H1 (cell line): Measurements from ENCODE around the gene UBE2Q2.
"Not testable (repeated sequence)": the region's sequence is repeated elsewhere in the genome, so short reads cannot be mapped to it uniquely, and the experiment has no call there.

Source experiments
- ATF3 ChIP-seq: IDR thresholded peaks from 2 replicates; pipeline ENCODE4 v1.6.1; 2011; ENCODE audit warnings: low read depth, mild to moderate bottlenecking, low read length; ENCODE audit not compliant: insufficient read depth
- CTCF ChIP-seq, 3 experiments: IDR thresholded peaks; 1 replicate in 2 of 3; 2 replicates in 1 of 3; pipeline versions ENCODE4 v1.5.1 to v1.6.1; 2011; ENCODE audit warnings: low read length in 3 of 3, mild to moderate bottlenecking in 3 of 3, inconsistent platforms in 2 of 3, low read depth in 1 of 3, moderate library complexity in 1 of 3; ENCODE audit not compliant: insufficient read depth in 1 of 3; ENCODE audit errors: control extremely low read depth in 1 of 3
- EZH2 ChIP-seq: fragments of 200-600 bp; sonication (generic); IDR thresholded peaks from 2 replicates; pipeline ENCODE4 v1.7.1; 2012; ENCODE audit warnings: low read depth, mild to moderate bottlenecking, moderate library complexity, low read length, inconsistent platforms; ENCODE audit not compliant: severe bottlenecking
- MAX ChIP-seq: IDR thresholded peaks from 2 replicates; pipeline ENCODE4 v1.6.1; 2012; ENCODE audit warnings: inconsistent platforms
- NRF1 ChIP-seq: IDR thresholded peaks from 2 replicates; pipeline ENCODE4 v1.6.1; 2011; ENCODE audit warnings: mild to moderate bottlenecking, low read depth, low read length, improper control_type of control experiment
- PHF8 ChIP-seq: fragments of 200-600 bp; sonication (generic); conservative IDR thresholded peaks from 2 replicates; pipeline ENCODE4 v1.7.1; 2012; ENCODE audit warnings: low read depth, mild to moderate bottlenecking, inconsistent platforms, low read length, moderate library complexity
- POLR2A ChIP-seq, 2 experiments: IDR thresholded peaks; 1 replicate in 1 of 2; 2 replicates in 1 of 2; pipeline ENCODE4 v1.6.1; 2011; ENCODE audit warnings: low read depth in 2 of 2, low read length in 2 of 2, mild to moderate bottlenecking in 2 of 2; ENCODE audit errors: control extremely low read depth in 1 of 2
- RAD21 ChIP-seq, 2 experiments: IDR thresholded peaks in 1 of 2; conservative IDR thresholded peaks in 1 of 2; 2 replicates each; pipeline ENCODE4 v1.6.1; 2011; ENCODE audit warnings: low read depth in 2 of 2, low read length in 2 of 2, improper control_type of control experiment in 1 of 2, inconsistent platforms in 1 of 2, mild to moderate bottlenecking in 1 of 2, moderate library complexity in 1 of 2
- RBBP5 ChIP-seq: IDR thresholded peaks from 2 replicates; pipeline ENCODE4 v1.7.1; 2012; ENCODE audit warnings: low read depth, mild to moderate bottlenecking, inconsistent platforms, low read length, moderate library complexity, borderline replicate concordance
- TCF12 ChIP-seq: IDR thresholded peaks from 2 replicates; pipeline ENCODE4 v1.6.1; 2011; ENCODE audit warnings: low read depth, mild to moderate bottlenecking, low read length
- USF2 ChIP-seq: IDR thresholded peaks from 2 replicates; pipeline ENCODE4 v1.6.1; 2011; ENCODE audit warnings: low read length, improper control_type of control experiment

GRCh38 chr15:75851566-75851965 lies 8.3 kb downstream of the UBE2Q2 start:
- not testable (repeated sequence) for TF ChIP-seq CTCF (IDR thresholded peaks at IDR 0.05; ENCODE audit: control extremely low read depth in 1 of 3, insufficient read depth in 1 of 3, low read depth in 1 of 3, low read length in 3 of 3); RAD21 (IDR thresholded peaks at IDR 0.05 in 1 of 2, conservative IDR thresholded peaks at IDR 0.05 in 1 of 2; ENCODE audit: low read depth in 2 of 2, low read length in 2 of 2); PHF8; ATF3; MAX; EZH2; RBBP5; USF2; TCF12; NRF1; POLR2A (IDR thresholded peaks at IDR 0.05; ENCODE audit: control extremely low read depth in 1 of 2, low read depth in 2 of 2, low read length in 2 of 2)
